HG03066 (cell line): ENCODE data around the gene SNTG2.

Source experiments
- ATAC-seq: cut with Tn5 transposase; IDR thresholded peaks from one replicate; pipeline ENCODE4 v1.9.1; 2021; ENCODE audit warnings: low read depth; ENCODE audit not compliant: unreplicated experiment

SNTG2 gene

DNA sequence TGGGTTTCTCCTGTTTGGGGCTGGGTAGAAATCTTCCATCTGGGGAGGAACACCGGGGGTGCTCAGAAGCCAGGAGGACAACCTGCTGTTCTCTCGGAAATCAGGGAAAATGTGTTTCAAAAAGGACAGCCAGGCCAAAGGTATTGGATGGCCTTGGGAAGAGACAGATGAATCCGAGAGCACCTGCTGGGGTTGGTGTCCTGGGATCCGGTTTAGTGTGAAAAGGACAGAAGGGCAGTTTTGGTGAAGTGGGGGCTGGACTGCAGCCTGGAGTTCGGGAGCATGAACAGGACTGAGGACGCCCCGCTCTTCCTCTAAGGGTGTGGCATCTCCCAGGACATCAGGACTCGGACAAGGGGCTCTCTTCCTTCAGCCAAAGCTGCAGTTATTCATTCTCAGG lies 24.9 kb upstream of the SNTG2 start:
- ATAC-seq, result no peak

DNA sequence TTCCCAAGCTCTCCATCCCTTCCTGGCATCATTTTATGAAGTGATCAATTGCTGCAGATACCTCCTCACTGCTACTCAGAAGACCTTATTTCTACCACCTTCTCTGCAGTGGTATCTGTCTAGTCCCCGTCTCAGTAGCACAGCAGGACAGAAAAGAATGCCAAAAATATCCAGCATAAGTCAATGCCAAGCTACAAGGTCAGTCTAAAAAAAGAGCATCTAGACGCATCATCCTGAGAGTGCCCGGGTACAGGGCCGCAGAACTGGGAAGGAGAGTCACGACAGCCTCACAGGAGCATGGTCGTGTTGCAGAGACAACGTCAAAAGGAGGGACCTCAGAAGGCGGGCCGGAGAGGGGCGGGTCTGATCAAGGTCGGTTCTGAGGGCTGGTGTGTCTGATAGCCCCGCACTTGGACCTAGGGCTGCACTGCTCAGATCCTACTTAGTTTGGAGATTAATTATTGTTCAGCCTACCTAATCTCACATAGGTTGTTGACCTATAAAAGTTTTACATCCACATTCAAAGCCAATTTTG lies 24.3 kb upstream of the SNTG2 start:
- no peak for ATAC-seq

DNA sequence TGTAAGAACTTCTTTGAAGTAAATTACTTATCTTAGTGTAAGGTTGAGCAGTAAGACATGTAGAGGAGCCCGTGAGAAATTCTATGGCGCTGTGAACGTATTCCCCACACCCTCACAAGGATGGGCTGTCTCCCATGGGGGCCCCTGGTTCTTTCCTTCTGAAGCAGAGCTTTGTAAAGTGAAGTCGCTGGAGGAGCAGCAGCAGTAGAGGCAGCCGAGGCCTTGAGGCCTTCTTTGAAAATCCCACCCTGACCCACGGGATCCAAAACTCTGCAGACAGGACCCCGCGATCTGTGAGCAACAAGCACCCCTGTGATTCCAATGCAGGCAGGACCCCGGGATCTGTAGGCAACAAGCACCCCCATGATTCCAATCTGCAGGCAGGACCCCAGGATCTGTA lies 23.8 kb upstream of the SNTG2 start:
- no peak for ATAC-seq

DNA sequence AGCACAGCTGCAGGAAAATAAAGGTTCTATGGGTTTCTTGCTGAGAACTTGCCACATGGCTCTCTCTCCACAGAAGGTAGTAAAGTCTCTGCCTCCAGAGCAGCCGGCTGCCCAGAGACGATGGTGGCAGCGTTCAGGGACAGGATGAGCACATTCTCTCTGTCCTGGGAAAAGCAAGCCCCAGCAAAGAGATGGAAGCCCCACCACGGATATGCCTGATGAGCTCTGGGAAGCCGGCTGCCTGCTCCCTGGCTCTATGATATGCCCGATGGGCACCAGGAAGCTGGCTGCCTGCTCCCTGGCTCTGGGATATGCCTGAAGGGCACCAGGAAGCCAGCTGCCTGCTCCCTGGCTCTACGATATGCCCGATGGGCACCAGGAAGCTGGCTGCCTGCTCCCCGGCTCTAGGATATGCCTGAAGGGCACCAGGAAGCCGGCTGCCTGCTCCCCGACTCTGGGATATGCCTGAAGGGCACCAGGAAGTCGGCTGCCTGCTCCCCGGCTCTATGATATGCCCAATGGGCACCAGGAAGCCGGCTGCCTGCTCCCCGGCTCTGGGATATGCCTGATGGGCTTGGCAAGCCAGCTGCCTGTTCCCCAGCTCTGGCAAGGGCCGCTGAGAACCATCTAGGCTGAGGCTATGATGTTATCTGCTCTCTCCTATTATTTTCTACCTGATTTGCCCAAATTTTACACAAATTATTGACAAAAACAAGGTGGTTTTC lies 21.5 kb upstream of the SNTG2 start:
- ATAC-seq, result no peak

DNA sequence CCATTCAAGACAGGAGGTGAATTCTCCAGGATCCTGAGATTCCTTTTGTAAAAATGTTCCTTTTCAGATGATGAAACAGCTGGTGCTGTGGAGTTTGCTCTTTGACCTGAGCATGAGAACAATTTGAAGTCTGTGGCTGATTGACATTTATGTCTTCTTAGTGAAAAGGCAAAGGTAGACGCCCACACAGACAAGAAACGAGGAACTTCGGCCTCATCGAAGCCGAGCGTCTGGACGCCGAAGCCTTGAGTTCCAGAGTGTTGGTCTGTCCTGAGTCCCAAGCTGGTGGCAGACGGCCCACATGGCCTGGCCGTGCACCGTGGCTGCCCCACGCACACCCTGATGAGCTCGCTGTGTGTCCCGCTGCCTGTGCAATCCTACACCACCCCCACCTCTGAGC lies 20.7 kb upstream of the SNTG2 start:
- ATAC-seq, result no peak

DNA sequence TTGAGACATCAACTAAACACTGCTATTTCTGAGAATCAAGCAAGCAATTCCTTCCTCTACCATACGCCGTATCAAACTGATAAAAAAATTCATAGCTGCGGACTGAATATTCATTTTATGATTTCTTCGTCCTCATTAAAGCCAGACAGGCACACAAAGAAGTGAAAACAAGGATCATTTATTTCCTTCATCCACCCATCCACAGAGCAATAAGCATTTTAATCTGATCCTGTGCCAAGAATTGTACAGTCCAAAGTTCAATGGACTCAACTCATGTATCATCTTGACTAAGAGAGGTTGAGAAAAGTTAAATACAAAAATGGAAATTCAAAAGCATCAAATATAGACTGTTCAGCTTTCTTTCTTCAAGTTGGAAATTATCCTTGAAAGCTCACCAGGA lies 19.7 kb upstream of the SNTG2 start:
- ATAC-seq, result no peak

DNA sequence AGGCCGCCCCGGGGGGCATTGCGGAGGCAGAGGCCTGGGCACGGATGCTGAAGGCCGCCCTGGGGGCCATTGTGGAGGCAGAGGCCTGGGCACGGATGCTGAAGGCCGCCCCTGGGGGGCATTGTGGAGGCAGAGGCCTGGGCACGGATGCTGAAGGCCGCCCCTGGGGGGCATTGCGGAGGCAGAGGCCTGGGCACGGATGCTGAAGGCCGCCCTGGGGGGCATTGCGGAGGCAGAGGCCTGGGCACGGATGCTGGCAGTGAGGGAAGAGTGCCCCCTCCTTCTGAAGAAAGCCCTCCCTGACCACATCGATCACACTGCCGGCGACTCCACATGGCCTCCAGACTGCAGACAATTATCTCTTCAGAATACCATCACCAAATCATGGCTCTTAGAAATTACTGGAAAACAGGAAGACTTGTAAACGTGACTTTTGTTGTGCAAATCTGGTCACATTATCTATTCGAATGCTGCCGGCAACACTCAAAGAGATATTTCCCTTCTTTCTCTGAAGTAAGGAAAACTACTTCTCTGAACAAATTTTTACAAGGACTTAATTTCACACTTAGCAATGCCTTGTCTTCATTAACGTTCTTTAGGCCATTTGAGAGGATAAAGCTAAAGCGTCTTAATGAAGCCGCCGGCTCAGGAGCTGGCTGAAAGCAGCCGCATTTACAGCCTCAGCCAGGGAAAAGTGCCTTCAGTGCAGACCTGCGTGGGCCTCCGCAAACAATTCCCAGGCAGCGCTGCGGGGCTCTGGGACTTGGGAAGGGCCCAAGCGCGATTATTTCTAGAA lies 18.1 kb upstream of the SNTG2 start:
- ATAC-seq, result no peak

DNA sequence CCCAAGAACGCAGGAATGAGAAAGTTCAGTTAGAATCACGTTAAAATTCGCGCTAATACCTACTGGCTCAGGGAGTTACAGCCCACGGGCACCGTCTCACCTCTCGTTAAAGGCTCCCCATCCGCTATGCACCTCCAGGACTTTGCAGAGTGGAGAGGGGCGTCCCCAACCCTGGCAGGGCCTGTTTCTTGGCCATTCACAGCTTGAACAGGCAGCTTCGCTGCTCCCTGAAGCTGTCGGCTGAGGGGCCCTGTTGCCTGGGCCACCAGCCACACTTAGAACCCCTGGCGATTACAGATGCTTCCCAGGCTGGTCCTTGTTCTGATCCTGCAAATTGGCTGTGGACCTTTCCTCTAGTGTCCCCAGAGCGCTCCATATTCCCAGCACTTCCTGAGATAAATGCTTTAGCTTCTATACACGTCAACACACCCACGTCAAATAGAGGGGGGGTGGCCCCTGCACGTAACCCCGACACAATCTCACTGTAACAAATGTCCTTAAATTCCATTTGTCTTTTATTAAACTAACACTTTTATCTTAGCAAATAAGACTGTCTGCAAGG lies 16.8 kb upstream of the SNTG2 start:
- ATAC-seq, result no peak

DNA sequence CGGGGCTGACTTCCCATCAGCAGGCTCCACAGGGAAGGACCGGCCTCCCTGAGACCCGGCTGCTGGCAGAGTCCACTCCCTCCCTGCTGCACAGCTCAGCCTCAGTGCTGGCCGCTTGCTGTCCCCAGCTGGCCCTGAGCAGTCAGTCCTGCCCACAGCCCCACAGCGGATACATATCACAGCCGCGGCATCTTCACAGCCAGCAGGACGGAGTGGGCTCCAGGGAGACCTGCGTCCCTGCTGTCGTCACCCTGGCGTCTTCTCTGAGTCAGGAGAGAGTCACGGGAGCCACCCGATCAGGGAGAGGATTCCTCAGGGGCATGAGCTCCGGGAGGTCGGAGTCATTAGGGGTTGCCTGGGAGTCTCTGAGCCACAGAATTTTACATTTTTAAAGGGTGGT lies 13.1 kb upstream of the SNTG2 start:
- ATAC-seq, result no peak

DNA sequence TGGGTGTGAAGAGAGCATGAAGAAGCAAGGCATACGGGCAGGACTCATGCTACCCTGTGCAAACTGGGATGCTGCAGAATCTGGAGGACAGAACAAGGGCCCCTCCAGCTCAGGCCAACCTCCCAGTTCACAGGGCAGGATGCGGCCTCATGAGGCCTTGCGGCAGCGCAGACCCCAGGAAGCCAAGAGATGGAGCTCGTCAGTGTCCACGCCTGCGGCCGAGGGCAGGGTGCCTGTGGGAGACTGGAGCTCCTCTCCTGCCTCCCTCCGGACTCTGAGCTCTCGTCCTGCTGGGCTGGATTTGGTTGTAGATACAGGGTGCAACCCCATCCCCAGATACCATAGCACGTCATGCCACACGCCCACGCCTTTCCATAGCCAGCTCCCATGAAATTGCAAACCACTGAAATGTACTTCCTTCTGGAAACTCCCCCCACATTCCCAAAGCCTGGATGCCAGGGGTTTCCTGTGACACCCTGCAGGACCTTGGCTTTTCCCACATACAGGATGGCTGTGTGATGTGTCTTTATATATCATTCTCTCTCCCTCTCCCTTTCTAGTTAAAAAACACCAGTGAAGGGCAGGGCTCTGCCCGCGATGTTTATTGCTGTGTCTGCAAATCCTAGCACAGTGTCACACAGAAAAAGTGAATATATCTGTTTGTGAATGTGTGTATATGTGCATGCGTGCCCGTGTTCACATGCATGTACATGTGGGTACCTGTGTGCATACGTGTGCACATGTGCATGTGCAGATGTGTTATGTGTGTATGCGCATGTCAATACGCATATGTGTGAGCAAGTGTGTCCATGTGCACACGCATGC lies 12.3 kb upstream of the SNTG2 start:
- no peak for ATAC-seq

DNA sequence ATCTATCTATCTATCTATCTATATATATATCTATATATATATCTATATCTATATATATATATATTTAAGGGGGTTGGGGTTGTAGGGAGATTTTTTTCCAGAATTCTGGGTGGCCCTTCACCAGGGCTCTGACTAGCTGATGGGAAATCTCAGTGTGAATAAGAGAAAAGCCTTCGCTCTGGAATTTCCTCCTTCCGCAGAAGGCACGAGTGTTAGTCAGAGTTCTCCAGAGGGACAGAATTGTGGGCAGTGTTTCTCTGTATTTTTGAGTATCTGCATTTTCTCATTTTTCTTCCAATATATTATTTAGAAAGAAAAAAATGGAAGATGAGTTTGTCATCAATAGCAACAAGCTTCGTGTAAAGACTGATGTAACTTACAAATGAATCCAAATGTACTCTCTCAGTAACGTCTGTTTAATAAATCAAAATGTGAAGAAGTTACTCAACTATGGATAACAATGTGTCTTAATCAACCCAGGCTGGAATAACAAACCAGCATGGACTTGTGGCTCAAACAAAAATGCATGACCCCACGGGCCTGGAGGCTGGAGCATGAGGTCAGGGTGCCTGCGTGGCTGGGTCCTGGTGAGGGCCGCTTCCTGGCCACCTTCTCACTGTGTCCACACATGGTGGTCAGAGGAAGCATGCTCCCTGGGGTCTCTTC lies 10.6 kb upstream of the SNTG2 start:
- no peak for ATAC-seq

DNA sequence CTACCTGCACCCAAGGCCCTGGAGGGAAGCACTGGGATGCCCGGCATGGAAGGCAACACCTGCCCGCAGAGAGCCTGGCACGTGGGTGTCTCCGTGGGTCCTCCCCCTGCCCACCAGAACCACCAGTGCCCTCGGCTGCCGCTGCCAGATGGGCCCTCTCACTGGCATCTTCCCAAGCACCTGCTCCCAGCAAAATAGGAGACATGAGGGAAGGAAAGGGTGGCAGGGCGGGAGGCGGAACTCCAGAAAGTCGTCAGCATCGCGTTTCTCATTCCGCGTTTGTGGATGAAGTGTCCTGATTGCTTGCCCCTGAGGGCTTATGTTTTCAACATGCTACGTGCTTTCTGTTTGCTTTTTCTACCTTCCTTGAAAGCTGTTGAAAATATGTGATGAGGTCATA lies 8.8 kb upstream of the SNTG2 start:
- ATAC-seq, result no peak

DNA sequence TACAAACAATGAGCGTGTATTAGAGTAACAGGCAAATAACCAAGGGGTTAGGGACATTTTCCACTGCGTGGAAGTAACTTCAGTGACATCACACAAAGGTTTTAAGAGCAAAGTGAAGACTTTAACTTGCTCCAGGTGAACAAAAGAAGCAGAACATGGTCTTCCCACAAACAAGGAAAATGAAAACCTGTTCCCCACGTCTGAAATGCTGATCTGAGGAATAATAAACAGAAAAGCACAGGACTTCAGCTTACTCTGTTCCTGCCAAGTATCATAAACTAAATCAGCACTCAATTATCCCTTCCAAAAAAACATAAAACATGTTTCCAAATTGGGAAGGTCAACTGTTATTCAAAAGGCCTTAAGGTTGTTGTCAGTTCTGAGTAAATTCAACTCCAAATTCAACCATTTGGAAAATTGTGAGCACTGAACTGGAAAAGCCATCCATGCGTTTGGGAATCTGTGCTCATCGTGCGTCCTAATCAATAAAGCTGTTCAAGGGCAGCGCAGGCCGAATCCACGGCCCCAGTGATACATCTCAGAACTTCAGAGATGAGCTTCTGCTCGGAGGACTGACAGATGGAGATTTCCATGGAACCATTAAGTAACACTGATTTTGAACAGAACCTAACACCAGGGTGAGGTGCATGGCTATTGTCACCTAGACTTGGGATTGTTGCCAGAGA lies 7.7 kb upstream of the SNTG2 start:
- ATAC-seq, result no peak

DNA sequence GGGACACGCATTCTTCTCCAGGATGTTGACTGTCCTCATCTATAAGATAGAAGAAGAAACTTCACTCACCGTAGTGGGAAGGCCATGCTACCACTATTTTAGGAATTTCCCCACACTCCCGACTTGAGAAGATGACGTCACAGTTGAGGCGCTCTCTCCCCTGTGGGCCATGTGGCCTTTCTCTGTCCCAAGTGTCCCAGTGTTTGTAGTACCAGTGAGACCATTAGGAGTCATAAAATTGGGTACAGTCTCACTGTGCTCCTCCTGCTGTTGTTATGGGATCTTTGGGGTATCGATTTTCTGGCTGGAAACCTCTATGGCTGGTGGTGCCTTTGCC lies 7.2 kb upstream of the SNTG2 start:
- no peak for ATAC-seq

DNA sequence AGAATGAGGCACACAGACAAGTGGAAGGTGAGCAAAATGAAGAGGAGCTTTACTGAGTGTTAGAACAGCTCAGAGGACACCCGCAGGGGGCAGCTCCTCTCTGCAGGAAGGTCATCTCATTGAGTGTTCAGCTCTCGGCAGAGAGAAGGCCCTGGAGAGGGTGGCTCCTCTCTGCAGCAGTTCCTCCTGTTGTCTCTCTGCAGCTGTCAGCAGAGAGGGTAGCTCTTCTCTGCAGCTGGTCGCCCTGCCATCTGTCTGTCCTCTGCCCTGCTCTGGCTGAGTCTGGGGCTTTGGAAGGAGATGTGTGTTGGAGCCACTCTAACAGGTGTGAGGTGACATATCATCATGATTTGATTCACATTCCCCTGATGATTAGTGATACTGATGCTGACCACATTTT lies 6.8 kb upstream of the SNTG2 start:
- ATAC-seq, result no peak

DNA sequence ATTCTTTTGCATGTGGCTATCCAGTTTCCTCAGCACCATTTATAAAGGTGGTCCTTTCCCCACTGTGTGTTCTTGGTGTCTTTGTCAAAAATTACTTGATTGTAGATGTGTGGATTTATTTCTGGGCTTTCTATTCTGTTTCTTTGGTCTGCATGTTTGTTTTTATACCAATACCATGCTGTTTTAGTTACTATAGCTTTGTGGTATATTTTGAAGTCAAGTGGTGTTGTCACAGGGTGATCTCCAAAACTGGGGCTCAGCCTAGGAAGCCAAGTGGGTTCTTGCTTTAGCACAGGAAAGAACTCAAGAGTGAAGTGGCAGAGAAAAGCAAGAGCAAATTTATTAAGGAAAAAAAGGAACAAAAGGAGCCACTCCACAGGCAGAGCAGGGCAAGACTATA lies 6.0 kb upstream of the SNTG2 start:
- no peak for ATAC-seq

DNA sequence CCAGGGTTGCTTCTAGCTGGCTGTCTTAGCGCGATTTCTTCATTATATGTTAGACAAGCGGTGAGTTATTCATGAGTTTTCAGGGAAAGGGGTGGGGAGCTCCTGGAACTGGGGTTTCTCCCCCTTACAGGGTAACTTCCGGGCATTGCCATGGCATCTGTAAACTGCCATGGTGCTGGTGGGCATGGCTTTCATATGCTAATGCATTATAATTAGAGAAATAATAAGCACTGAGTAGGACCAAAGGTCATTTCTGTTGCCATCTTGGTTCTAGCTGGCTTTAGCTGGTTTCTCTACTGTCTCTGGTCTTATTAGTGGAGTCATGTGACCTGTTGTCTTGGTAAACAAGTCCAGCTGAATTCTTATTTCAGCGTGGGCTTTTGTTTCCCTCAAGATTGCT lies 5.5 kb upstream of the SNTG2 start:
- ATAC-seq, result no peak

DNA sequence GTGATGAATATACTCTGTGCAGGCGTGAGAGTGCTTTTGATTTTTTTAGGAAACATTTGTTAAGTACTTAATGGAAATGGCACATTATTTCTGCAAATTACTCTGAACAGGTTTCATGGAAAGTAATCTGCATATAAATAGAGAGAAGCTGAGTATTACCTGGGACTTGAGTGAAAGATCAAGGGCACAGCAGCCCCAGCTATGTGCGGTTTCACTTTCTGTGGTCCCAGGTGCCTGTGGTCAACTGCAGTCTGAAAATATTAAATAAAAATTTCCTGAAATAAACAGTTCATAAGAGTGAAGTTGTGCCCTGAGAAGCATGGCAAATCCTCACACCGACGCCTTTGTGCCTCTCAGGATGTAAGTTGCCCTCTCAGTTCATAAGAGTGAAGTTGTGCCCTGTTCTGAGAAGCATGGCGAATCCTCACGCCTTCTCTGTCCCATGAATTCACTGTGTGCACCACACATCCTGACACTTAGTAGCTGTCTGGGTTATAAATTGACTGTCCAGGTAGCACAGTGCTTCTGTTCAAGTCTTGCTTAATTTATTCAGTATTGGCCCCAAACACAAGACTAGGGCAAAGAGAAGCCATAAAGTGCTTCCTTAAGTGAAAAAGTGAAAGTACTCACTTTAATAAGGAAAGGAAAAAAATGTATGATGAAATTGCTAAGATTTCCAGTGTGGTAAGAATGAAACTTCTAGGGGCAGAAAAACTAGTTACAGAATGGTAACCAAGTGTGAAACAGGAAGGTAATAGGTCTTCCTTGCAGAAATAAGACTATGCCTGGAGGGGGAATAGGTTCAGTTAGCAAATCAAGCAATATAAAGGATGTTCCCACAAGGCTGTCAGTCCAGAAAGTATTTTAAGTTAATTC lies 4.3 kb upstream of the SNTG2 start:
- peak; percentile 43 for ATAC-seq
